ENCODE data around the gene PCCA. TPM values are rescaled to one million over a fixed set of nuclear protein-coding genes. Genes with fewer than 3 reads are reported as not detected.
"Not testable (repeated sequence)": the region's sequence is repeated elsewhere in the genome, so short reads cannot be mapped to it uniquely, and the experiment has no call there.

Gene PCCA
- total RNA-seq, 1 donor from 2014 or later, result 72.5 TPM

DNA sequence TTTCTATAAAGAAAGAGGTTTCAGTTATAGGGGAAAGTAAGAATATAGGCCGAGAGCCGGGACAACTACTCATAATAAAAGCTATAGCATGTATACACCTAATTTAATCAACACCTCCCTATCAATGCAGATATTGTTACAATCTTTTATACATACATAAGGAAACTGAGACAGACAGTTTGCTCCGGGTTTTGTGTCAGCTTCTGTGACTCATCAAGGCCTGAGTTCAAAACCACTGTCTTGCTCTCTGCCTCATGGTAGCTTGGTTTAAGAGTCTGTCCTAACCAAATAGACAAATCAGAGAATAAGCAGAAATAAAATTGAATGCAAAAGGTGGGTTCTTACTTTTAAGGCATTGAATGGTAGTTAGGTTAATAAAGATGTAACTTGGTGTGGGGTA, 276.8 kb downstream of the PCCA start:
- DNase-seq (no peak), ATAC-seq (no peak)
- intact Hi-C loops (cut with micrococcal nuclease), result no loop called here

DNA sequence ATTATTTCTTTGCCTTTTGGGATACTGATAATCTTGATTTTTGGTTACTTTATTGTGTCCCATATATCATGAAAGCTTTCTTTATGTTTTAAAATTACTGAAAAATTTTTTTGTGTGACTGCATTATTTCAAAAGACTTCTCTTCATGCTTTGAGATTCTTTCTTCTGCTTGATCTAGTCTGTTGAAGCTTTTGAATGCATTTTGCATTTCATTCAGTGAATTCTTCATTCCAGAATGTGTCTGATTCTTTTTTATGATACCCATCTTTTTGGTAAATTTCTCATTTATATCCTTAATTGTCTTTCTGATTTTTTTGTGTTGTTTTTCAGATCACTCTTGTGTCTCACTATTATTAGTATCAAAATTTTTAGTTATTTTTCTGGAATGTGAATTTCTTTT, 289.6 kb downstream of the PCCA start:
- ATAC-seq, result no peak
- intact Hi-C loops (cut with micrococcal nuclease), result no loop called here
- DNase-seq, result no peak

DNA sequence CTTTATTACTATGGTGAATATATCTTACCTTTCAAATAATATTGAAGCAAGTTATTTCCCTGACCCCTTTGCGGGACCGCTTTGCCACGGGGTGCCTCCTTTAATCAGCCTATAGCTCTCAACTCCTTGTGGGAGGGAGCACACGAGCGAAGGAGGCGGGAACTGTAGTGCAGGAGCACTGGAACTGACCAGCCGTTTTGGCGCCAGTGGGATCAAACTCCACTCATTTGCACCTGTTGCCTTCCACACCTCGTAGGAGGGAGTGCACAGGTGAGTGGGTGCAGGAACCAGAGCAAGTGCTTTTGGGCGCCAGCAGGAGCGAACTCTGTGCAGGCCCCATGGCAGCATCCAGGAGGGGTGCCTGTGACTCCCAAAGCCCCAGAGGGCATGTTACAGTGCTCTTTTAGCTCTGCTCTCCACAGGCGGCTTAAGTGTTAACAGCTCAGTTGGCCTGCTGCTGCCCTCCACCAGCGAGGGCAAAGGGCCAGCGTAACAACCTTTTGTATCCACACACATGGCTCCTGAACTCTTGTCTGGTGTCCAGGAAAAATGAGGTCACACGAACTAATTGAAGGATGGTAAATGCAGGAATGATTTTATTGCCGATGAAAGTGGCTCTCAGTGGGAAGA, 292.8 kb downstream of the PCCA start:
- intact Hi-C loops (cut with micrococcal nuclease), result no loop called here
- ATAC-seq, result peak; percentile 61
- DNase-seq, result peak; percentile 33

DNA sequence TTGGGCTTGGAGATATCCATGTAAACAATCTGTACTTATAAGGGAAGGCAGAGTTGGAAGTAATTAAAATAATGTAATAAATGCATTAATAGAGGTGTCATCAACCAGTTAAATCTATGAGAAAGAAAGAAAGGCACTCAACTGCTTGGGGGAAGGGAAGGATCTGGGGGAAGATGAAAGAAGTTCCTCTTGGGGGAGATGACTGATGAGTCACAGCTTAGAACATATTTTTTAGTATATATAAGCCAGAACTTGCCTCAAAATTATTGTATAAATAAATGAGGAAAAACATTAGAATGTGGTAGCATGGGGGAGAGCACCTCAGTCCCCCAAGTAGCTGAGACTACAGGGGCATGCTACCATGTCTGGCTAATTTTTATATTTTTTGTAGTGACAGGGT, 293.9 kb downstream of the PCCA start:
- ATAC-seq (no peak), DNase-seq (no peak)
- intact Hi-C loops (cut with micrococcal nuclease), result no loop called here

DNA sequence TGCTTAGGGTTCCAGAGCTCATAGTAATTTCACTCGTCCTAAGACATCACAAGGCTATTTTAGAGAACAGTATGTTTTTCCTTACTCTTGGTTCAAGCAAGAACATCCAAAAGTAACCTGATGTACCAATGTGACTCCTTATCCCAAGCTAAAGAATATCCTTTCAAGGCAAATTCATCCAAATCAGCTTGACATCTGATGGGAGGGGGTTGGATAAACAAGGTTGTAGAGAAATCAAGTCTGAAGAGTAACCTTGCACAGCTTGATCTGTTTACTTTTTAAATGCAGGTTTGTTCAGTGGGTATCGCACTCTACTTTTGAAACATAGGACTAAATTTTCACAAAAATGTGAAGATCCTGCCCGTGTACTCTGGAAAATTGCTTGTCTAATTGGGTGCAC, 298.5 kb downstream of the PCCA start:
- intact Hi-C loops (cut with micrococcal nuclease), result no loop called here
- ATAC-seq, result no peak
- no peak for DNase-seq

DNA sequence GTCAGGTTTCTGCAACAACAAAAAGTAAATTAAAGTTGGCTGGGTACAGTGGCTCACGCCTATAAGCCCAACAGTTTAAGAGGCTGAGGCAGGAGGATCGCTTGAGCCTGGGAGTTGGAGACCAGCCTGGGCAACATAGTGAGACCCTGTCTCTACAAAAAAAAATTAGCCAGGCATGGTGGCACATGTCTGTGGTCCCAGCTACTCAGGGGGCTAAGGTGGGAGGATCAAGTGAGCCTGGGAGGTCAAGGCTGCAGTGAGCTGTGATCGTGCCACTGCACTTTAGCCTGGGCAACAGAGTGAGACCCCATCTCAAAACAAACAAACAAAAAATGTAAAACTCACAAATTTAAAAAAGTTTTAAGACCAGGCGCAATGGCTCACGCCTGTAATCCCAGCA, 299.3 kb downstream of the PCCA start:
- intact Hi-C loops (cut with micrococcal nuclease); DNase-seq; ATAC-seq: not testable (repeated sequence)

DNA sequence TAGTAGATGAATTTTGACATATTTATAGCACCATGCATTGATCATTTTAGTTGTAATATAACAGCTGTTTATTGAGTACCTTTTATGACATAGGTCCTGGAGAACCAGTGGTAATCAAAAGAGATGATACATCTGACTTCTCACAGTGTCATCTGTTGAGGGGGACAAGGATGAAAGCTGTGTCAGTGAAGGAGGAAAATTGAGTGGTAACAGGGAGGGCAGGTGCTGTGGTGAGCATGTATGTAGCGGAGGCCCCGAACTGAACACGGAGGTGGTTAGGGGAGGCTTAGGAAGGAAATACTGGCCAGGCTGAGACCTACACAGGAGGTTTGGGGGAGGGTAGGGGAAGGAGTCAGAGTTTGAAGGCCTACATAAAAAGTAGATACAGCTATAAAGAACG, 300.0 kb downstream of the PCCA start:
- intact Hi-C loops (cut with micrococcal nuclease), result no loop called here
- ATAC-seq (no peak), DNase-seq (no peak)

DNA sequence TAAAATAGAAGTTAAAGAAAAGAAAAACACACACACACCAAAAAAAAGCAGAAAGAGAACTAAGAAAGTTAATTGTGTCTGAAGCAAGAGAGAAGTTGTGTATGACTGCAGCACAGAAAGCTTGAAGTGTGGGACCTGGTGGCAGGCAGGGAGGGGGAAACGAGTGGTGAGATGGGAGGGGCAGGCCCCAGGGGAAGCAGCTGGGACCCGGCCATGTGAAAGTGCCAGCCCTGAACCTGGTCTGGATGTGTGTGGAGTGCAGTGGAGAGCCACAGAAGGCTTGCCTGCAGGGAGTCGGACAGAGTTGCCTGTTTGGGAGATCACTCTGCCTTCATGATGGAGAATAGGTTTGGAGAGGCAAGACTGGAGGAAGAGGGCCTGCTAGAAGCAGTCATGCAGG, 300.7 kb downstream of the PCCA start:
- no peak for ATAC-seq
- intact Hi-C loops (cut with micrococcal nuclease), result no loop called here
- DNase-seq, result no peak

DNA sequence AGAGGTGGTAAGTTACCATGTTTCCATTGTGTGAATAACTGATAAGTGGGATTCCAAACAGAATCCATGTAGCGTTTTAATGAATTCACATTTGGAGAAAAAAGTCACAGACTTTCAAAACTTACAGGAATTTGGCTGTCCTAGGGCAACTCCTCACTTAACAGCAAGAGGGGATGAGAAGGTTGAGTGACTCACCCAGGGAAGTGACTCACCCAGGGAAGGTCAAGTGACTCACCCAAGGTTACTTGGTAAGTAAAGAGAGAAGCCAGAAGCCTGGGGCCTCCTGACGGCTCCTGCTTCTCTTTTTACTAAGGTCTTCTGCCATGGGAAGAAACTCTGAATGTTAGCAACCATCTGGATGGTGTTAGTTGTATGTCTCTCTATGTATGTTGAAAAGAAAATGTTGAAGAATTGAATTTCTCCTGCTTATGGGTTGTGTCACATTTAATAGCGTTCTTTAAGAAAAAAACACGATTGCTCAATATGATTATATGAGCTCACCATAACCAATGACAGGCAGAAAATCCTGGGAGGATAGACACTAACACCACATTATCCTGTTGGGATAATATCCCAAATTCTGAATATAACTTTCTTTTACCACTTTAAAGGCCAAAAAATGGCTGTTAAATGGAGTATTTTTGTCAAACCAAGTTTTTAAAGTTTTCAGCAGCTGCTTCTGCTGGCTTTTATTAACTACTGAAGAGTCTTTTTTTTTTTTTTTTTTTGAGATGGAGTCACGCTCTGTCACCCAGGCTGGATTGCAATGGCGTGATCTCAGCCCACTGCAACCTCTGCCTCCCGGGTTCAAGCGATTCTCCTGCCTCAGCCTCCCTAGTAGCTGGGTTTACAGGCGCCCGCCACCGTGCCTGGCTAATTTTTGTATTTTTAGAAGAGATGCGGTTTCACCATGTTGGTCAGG, 304.1 kb downstream of the PCCA start:
- intact Hi-C loops (cut with micrococcal nuclease), result no loop called here
- DNase-seq (peak; percentile 53), ATAC-seq (peak; percentile 99)

DNA sequence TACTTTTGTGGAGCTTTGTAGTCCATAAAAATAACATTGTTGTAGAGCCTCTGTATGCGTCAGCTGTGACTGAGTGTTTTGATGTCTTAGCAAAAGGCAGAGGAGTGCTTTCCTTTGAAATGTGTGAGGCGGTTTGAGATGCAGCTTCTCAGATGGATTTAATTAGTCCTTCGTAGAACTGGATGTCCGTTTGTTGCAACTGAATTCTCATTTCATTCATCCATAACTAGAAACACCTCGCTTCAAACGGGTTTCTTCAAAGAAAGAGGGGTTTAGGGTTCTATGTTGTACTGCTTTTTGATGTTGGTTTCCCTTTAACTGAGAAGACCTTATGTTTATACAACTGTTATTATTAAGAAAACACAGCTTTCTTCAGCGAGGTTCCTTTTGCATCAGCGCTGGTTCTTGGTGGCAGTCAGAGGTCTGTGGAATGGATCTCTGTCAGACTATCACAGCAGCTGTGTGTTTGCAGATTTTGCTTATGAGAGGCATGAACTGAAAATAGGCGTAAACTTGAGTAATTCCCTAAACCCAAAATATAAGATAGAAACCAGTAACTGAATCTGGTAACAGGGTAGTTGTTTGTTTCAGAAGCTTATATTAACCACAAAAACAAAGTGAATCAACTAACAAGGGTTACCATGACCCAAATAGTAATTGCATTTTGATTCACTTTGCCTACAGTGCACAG, 305.3 kb downstream of the PCCA start:
- intact Hi-C loops (cut with micrococcal nuclease), result no loop called here
- DNase-seq (no peak), ATAC-seq (peak; percentile 38)

DNA sequence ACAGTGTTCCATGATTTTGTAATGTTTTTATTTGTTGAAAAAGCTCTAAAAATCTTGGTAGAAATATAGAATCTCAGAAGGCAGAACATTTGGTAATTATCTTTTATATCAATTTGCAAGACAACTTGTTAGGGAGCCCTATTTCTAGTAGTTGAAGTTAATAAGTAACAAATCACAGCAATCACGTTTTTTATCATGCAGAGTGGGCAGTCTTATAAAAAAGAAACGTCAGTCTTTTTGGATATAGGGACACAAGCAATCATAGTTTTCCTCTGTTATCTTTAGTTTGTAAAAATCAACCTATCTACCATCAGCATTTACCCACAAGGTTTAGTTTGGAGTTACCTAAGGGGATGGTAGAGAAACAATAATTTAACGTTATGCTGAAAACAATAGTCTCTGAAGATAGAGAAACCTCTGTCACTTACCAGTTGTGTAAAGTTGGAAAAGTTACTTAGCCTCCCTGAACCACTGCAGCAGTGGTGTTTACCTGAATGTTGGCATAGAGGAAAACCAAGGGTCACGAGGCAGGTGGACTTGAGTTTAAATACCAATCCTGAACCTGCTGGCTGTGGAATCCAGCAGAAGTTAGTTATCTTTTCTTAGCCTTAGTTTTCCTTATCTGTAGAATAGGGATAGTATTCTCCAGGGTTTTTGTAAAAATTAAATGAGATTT, 306.9 kb downstream of the PCCA start:
- DNase-seq, result no peak
- intact Hi-C loops (cut with micrococcal nuclease), result no loop called here
- ATAC-seq, result no peak

DNA sequence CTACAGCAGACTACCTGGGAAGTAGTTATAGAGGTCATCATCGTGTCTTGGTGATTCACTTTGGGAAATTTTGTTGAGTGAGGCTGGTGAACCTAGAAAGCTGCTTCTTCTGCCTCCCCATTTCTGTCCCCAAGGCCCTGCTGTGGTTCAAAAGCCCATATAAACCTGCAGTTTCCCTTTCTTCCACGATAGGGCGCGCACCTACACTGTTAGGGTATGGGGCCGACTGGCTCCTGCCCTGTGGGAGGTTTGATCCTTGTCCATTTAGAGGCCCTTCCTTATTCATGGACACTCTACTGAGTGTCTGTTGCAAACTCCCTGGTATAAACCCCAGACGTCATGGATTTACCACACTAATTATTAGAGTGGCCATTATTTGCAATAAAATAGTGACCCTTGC, 307.9 kb downstream of the PCCA start:
- no peak for ATAC-seq

DNA sequence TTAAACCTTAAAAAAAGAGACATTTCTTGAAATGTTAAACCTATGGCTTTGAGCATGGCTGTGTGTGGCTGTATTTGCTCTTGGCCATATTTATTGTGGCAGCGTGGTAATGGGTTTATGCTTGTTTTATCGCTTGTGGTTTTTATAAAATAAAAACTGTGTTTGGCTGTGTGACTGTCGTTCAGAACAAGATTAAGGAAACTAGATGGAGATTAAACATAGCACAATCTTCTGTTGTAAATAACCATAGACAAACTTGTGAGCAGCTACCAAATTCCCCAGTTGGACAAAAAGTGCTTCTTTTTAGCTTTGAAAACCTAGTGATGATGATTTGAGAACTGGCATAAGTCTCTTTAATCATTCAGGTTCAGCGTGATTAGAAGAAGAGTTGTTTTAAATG, 308.7 kb downstream of the PCCA start:
- ATAC-seq, result no peak
- intact Hi-C loops (cut with micrococcal nuclease), result no loop called here
- no peak for DNase-seq

More for the DNA sequence above, 307.9 kb downstream of the PCCA start:
- DNase-seq, result no peak
- intact Hi-C loops (cut with micrococcal nuclease), result no loop called here

DNA sequence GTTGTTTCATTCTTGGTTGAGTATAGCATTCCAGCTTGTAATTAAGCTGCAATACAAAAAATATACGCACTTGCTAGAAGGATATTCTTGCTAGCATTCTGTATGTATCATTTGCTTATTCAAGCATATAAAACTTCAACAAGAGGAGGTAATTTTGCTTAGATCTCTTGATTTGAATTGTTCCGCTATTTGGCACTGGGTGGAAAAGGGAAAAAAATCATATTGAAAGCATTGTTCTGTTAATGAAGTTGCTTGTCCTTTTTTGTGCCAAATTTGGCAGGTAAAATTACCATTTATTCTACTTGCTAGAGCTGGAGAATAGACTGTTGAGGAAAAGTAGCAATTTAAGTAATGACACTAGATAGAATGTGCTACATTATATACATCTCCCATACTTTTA, 309.5 kb downstream of the PCCA start:
- DNase-seq (no peak), ATAC-seq (no peak)
- intact Hi-C loops (cut with micrococcal nuclease), result no loop called here

DNA sequence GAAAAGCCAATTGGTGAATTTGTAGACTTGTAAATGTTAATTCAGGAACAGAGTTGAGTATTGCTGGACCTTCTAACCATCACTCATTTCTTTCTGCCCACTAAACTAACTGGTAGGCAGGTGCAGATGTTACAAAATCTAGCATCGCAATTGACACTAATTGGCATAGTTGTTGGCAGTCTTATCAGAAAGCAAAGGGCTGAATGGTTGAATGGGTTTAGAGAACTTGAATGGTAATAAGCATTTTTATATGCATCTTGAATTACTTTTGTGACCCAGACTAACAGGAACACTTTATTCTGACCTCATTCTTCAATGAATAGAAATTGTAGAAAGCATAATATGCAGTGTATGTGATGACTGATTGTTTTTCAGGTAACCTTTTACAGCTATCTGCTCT, 310.6 kb downstream of the PCCA start:
- DNase-seq, result no peak
- intact Hi-C loops (cut with micrococcal nuclease), result no loop called here
- ATAC-seq, result no peak

DNA sequence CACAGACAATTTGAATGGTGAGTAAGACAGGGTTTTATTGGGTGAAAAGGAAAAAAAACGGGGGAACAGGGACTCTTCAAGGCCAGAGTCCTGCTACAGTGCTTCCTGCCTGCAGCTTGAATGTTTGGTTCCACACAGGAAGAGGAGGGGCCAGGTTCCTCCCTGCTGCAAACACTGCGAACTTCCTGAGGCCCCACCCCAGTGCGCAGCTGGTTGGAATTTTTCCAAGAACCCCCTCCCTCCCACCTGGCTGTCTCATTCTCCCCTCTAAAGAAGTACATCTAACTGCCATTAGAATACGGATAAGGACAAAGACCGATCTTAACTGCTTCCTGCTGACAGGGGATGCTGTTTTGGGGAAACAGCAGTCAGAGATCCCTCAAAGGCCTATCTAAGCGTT, 314.8 kb downstream of the PCCA start:
- intact Hi-C loops (cut with micrococcal nuclease), result no loop called here
- ATAC-seq (no peak), DNase-seq (no peak)

DNA sequence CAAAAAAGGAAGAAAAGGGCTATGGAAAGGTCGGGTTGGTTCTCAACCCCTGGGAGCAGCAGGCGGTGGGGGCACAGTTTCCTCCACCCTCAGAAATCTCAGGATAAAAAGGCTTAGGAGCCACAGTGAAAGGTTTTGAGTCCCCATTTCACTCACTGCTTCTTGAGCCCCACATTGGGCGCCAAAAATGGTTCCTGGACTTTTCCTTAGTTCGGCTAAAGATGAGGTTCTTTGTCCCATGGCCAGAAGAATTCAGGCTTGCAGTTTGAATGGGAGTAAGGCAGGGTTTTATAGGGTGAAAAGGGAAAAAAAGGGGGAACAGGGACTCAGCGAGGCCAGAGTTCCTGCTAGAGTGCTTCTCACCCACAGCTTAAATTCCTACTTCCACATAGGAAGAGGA, 320.2 kb downstream of the PCCA start:
- intact Hi-C loops (cut with micrococcal nuclease), result no loop called here
- ATAC-seq (no peak), DNase-seq (no peak)

DNA sequence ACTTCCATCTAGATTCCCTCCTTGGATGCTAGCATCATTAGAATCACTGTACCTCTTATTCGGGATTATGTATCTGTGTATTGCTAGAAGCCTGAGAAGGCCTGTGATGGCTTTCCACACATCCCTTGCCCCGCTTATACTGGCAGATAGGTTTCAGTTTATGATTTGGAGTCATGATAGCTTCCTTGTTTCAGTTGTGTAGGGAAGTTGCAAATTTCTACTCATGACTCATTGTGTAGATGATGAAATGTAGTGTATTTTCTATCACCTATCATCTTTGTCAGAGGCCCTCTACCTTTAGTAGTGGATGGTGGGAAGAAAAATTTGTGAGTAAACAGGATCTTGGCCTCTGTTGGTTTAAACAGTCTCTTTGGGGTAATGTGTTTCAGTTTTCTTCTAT, 334.5 kb downstream of the PCCA start:
- DNase-seq (no peak), ATAC-seq (no peak)
- intact Hi-C loops (cut with micrococcal nuclease), result no loop called here

DNA sequence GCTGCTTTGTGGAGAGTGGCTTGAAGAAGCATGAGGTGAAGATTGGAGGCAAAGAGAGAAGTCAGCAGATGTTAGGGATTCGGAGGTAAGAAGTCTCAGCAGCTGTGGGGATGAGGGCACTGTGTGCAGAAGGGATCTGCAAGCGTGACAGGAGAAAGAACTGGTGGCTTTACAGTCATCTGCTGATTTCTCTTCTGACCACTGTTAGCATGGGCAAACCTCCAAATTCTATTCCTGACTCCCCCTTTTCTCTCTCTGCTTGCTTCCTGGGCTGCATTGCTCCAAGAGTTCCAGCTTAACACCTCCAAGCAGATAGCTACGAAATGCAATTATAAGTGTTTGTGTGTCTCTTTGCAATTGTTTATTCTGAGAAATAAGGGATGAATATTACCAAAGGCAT, 340.1 kb downstream of the PCCA start:
- ATAC-seq (no peak), DNase-seq (no peak)
- intact Hi-C loops (cut with micrococcal nuclease), result no loop called here

DNA sequence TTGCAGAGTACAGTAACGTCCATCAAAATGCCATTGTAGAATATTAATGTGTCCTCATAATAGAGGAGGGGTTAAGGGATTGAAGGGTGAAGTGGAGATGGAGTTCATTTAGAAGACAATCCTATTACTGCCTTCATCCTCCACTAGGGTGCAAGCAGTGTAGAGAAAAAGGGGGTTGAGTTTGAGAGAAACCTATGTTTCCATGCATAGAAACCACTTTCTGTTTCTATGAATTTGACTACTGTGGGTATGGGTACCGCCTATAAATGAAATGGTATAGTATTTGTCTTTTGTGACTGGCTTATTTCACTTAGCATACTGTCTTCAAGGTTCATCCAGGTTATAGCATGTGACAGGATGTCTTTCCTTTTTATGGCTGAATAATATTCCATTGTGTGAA, 343.7 kb downstream of the PCCA start:
- intact Hi-C loops (cut with micrococcal nuclease), result no loop called here
- ATAC-seq, result no peak

More for the DNA sequence above, 343.7 kb downstream of the PCCA start:
- no peak for DNase-seq
